Thyroid gland (tissue), 4 donors: ENCODE measurements around the gene IL17RA. TPM values are rescaled to one million over a fixed set of nuclear protein-coding genes. Genes with fewer than 3 reads are reported as not detected.

Source experiments
- DNase-seq, 2 donors: peaks; one replicate each; pipeline ENCODE4 v3.0.0-alpha.2; 2019
- H3K27ac ChIP-seq, 3 donors: fragments of 200-600 bp; sonication (generic); 1 replicate in 2 of 3; 2 replicates in 1 of 3; pipeline ENCODE4 v1.5.1; 2016 to 2019; ENCODE audit warnings: mild to moderate bottlenecking in 1 of 3, moderate library complexity in 1 of 3
- H3K27me3 ChIP-seq: fragments of 200-600 bp; sonication (generic); one replicate; pipeline ENCODE4 v1.5.1; 2019
- H3K36me3 ChIP-seq, 2 donors: fragments of 200-600 bp; sonication (generic); one replicate each; pipeline ENCODE4 v1.5.1; 2016 to 2019
- H3K4me1 ChIP-seq, 2 donors: fragments of 200-600 bp; sonication (generic); one replicate each; pipeline ENCODE4 v1.5.1; 2017 to 2019
- H3K4me3 ChIP-seq, 3 donors: fragments of 200-600 bp; sonication (generic); replicated peaks in 1 of 3; 1 replicate in 2 of 3; 2 replicates in 1 of 3; pipeline ENCODE4 v1.5.1; 2016; ENCODE audit warnings: mild to moderate bottlenecking in 1 of 3
- H3K9me3 ChIP-seq: fragments of 200-600 bp; sonication (generic); one replicate; pipeline ENCODE4 v1.5.1; 2017
- POLR2A ChIP-seq, 2 donors: fragments of 450-650 bp; IDR thresholded peaks; one replicate each; pipeline ENCODE4 v1.6.1; 2017; ENCODE audit warnings: antibody characterized with exemption in 2 of 2, mild to moderate bottlenecking in 2 of 2, moderate library complexity in 1 of 2
- WGBS, 2 donors: methylation state at CpG; one replicate each; pipeline ENCODE4 v1.1.5; 2017; 5-methylcytosine and 5-hydroxymethylcytosine counted together
- intact Hi-C: fragments of 100-400 bp; cut with DNase I; formaldehyde crosslinking; loops from one replicate; pipeline ENCODE4 v1.15.1; 2023
- total RNA-seq, 4 donors: library from RNA; depleted of rRNA; stranded (reverse); fragments of >200 nt; gene quantifications; one replicate each; pipeline ENCODE4 v1.2.3, GENCODE V29; 2016
- TF ChIP-seq, protein P1 (sequence below), 6 experiments: fragments of 200-600 bp in 3 of 6; fragments of 450-650 bp in 3 of 6; sonication (generic) in 3 of 6; IDR thresholded peaks; one replicate each; pipeline ENCODE4 v1.5.1; 2016 to 2019; ENCODE audit warnings: antibody characterized with exemption in 6 of 6, mild to moderate bottlenecking in 2 of 6, inconsistent platforms in 1 of 6, moderate library complexity in 1 of 6

Gene IL17RA
- total RNA-seq, 4 donors from 2014 or later, result 10.3 to 19.1 (median 15.5) TPM

DNA sequence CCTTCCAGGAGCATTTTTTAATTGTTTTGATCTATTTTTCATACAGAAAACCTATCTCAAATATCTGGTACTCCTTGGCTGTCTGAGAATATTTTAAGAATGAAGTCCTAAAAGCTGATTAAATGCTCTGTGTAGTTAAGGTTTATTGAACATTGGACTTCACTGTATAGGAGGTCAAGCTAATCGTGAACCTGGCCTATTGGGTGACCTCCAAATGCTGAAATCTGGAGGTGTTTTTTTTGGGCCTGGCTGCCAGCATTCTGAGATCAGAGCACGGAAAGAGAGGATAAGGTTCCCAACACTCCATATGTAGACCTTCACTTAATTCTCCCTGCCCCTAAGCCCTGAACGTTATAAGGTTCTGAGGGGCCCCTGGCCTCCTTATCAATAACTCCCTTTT, 8.3 kb downstream of the IL17RA start:
- DNase-seq, result no peak
- TF ChIP-seq, protein P1, sequence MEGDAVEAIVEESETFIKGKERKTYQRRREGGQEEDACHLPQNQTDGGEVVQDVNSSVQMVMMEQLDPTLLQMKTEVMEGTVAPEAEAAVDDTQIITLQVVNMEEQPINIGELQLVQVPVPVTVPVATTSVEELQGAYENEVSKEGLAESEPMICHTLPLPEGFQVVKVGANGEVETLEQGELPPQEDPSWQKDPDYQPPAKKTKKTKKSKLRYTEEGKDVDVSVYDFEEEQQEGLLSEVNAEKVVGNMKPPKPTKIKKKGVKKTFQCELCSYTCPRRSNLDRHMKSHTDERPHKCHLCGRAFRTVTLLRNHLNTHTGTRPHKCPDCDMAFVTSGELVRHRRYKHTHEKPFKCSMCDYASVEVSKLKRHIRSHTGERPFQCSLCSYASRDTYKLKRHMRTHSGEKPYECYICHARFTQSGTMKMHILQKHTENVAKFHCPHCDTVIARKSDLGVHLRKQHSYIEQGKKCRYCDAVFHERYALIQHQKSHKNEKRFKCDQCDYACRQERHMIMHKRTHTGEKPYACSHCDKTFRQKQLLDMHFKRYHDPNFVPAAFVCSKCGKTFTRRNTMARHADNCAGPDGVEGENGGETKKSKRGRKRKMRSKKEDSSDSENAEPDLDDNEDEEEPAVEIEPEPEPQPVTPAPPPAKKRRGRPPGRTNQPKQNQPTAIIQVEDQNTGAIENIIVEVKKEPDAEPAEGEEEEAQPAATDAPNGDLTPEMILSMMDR (IDR thresholded peaks at IDR 0.05), result no peak
- TF ChIP-seq POLR2A (IDR thresholded peaks at IDR 0.05), result no peak
- no peak overlapping the region for H3K4me3 ChIP-seq
- no peaks in the 10 kb centered on the region for H3K27me3 ChIP-seq
- no peaks in the 10 kb centered on the region for H3K9me3 ChIP-seq
- no peaks in the 10 kb centered on the region for H3K4me1 ChIP-seq
- no peaks in the 10 kb centered on the region for H3K36me3 ChIP-seq
- intact Hi-C loops, result no loop called here
- H3K27ac ChIP-seq, result no peak overlapping the region
- whole genome bisulfite sequencing, 2 donors, result 86 to 90% methylated on average over 3 of the region's 3 CpGs

DNA sequence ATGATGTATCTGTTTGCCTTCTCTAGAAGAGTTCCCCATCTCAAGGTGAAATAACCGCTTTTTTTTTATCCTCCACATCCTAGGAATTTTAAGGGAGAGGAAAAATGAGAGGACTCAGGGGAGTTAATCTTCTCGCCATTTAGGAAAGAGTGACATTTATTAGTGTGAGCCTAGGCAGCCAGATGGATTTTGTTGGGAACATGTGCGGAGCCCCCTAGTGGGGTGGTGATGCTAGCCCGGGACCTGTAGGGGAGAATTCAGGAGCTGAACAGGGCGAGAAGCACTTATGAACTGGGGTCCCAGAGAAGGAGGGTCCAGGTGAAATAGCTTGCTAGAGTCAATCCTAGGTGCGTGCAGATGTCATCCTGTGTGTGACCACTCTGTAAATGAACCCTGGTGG, 10.7 kb downstream of the IL17RA start:
- intact Hi-C loops, result no loop called here
- H3K36me3 ChIP-seq, result peaks cover 11 to 22% of the 10 kb centered on the region in 2 donors
- no peak overlapping the region for H3K27ac ChIP-seq
- DNase-seq, result no peak
- H3K27me3 ChIP-seq, result no peaks in the 10 kb centered on the region
- H3K4me1 ChIP-seq, result no peaks in the 10 kb centered on the region
- H3K4me3 ChIP-seq, result no peak overlapping the region
- TF ChIP-seq, protein P1 (IDR thresholded peaks at IDR 0.05), result no peak
- TF ChIP-seq POLR2A (IDR thresholded peaks at IDR 0.05), result no peak
- WGBS, 2 donors, result 86 to 90% methylated on average over 6 of the region's 6 CpGs
- no peaks in the 10 kb centered on the region for H3K9me3 ChIP-seq

DNA sequence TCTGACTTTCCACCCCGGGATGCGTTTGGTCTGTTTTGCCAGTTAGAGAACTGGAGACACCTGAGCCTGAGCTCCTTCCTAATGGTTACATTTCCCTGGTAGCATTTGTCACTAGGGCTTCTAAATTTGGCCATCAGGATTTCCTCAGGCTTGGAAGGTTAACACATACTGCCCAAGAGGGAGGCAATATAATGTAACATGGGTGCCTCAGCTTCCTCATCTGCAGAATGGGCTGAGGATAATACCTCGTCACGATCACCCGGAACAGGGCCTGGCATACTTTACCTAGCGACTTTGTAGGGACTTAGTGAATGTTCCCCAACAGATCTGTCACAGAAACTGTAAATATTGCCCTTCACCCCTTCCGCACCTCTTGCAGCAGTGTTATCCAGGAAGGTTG, 11.3 kb downstream of the IL17RA start:
- 93 to 96% methylated on average over 7 of the region's 7 CpGs for WGBS, 2 donors
- no peak for TF ChIP-seq POLR2A (IDR thresholded peaks at IDR 0.05)
- TF ChIP-seq, protein P1 (IDR thresholded peaks at IDR 0.05), result no peak
- Histone ChIP-seq H3K9me3 (no peaks in the 10 kb centered on the region), H3K36me3 (peaks cover 16 to 27% of the 10 kb centered on the region in 2 donors), H3K4me3 (no peak overlapping the region), H3K27me3 (no peaks in the 10 kb centered on the region), H3K4me1 (no peaks in the 10 kb centered on the region), H3K27ac (no peak overlapping the region)
- intact Hi-C loops, result no loop called here
- DNase-seq, result no peak

DNA sequence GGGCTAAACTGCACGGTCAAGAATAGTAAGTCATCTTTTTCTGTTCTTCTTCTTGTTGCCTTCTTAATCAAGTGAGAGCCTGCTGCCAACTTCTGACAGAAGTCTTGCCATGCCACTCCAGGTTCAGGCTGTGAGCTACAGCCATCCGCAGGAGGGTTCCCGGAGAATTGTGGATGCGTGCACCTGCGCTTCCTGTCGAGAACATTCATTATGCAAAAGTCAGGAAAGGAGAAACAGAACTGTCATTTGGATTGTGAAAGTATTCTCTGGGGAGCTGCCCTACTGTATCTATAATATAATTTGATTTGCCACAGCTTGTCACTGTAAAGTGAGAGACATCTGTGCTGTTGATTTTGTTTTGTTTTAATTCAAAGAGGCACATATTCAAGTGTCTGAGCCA, 12.3 kb downstream of the IL17RA start:
- intact Hi-C loops, result no loop called here

DNA sequence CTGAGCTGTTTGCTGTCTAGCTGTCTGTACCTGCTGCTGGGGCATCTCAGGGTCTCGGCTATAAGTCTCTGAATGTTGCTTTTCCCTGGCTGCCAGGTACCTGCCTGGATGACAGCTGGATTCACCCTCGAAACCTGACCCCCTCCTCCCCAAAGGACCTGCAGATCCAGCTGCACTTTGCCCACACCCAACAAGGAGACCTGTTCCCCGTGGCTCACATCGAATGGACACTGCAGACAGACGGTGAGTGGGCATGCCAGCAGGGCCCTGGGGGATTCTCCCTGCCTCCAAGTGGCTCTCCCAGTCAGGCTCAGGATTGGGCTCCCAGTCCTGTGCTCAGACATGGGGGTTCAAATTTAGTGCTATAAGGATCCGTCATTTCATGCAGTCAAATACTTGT, 12.9 kb downstream of the IL17RA start:
- Histone ChIP-seq H3K9me3 (no peaks in the 10 kb centered on the region), H3K27ac (no peak overlapping the region), H3K4me1 (no peaks in the 10 kb centered on the region), H3K36me3 (peaks cover 30 to 42% of the 10 kb centered on the region in 2 donors), H3K27me3 (no peaks in the 10 kb centered on the region), H3K4me3 (no peak overlapping the region)
- DNase-seq, result no peak
- no peak for TF ChIP-seq POLR2A (IDR thresholded peaks at IDR 0.05)
- TF ChIP-seq, protein P1 (IDR thresholded peaks at IDR 0.05), result no peak
- 88 to 98% methylated on average over 4 of the region's 6 CpGs for WGBS, 2 donors
- intact Hi-C loops, result no loop called here

More for the DNA sequence above, 12.3 kb downstream of the IL17RA start:
- no peak overlapping the region for H3K27ac ChIP-seq
- H3K27me3 ChIP-seq, result no peaks in the 10 kb centered on the region
- TF ChIP-seq POLR2A (IDR thresholded peaks at IDR 0.05), result no peak
- TF ChIP-seq, protein P1 (IDR thresholded peaks at IDR 0.05), result no peak
- 79 to 85% methylated on average over 6 of the region's 6 CpGs for WGBS, 2 donors
- H3K36me3 ChIP-seq, result peaks cover 26 to 36% of the 10 kb centered on the region in 2 donors
- H3K9me3 ChIP-seq, result no peaks in the 10 kb centered on the region
- DNase-seq, result no peak
- H3K4me1 ChIP-seq, result no peaks in the 10 kb centered on the region
- H3K4me3 ChIP-seq, result no peak overlapping the region
